Neural progenitor cell (in vitro differentiated cells): ENCODE results near the gene PDGFB.

Source experiments
- EZH2 ChIP-seq: fragments of 200-600 bp; sonication (generic); IDR thresholded peaks from 2 replicates; pipeline ENCODE4 v1.6.1; 2017; ENCODE audit warnings: antibody characterized with exemption, mild to moderate bottlenecking, moderate library complexity
- EZH2phosphoT487 ChIP-seq: fragments of 200-600 bp; sonication (generic); IDR thresholded peaks from 2 replicates; pipeline ENCODE4 v1.6.1; 2017; ENCODE audit warnings: antibody characterized with exemption

- TF ChIP-seq EZH2phosphoT487 (no peak), EZH2 (no peak)
Observed at GRCh38 chr22:39221999-39222686, 22.6 kb downstream of the PDGFB start.
